Activated CD8-positive, alpha-beta T cell treated with anti-CD3 and anti-CD28 coated beads for 36 hours (primary cell): ENCODE data around the gene ITPR2. TPM values are rescaled to one million over a fixed set of nuclear protein-coding genes. Genes with fewer than 3 reads are reported as not detected.
A peak's percentile ranks its signal among the peaks of the same experiment; 100 is the strongest.
"Not testable (repeated sequence)": the region's sequence is repeated elsewhere in the genome, so short reads cannot be mapped to it uniquely, and the experiment has no call there.

Source experiments
- ATAC-seq: fragments of 200-7000 bp; cut with Tn5 transposase; one replicate; pipeline ENCODE4 v1.10.0; 2021; ENCODE audit warnings: mild to moderate bottlenecking, moderate library complexity
- CTCF ChIA-PET: fragments of 350-600 bp; sonication (Branson Sonifier 250); formaldehyde crosslinking; loops from one replicate; lab custom pipeline; 2021; ENCODE audit warnings: antibody characterized with exemption; lab: Charles Lee
- POLR2A ChIA-PET: fragments of 350-600 bp; sonication (Branson Sonifier 250); formaldehyde crosslinking; loops from one replicate; lab custom pipeline; 2021; ENCODE audit warnings: antibody characterized with exemption; lab: Charles Lee
- DNase-seq: peaks from one replicate; pipeline ENCODE4 v3.0.0-alpha.2; 2020
- H3K27ac Mint-ChIP-seq: one replicate; pipeline ENCODE4 v1.8.0; 2021; ENCODE audit warnings: mild to moderate bottlenecking, mixed read lengths
- H3K27me3 Mint-ChIP-seq: one replicate; pipeline ENCODE4 v1.8.0; 2021; ENCODE audit warnings: mixed read lengths
- H3K36me3 Mint-ChIP-seq: one replicate; pipeline ENCODE4 v1.8.0; 2021; ENCODE audit warnings: low read depth, mixed read lengths
- H3K4me1 Mint-ChIP-seq: one replicate; pipeline ENCODE4 v1.8.0; 2021; ENCODE audit warnings: low read depth, mixed read lengths
- H3K4me3 Mint-ChIP-seq: one replicate; pipeline ENCODE4 v1.8.0; 2021; ENCODE audit warnings: mild to moderate bottlenecking, moderate library complexity, mixed read lengths
- H3K9me3 Mint-ChIP-seq: one replicate; pipeline ENCODE4 v1.8.0; 2021; ENCODE audit warnings: mixed read lengths
- CTCF ChIP-seq: fragments of 200-600 bp; IDR thresholded peaks from one replicate; pipeline ENCODE4 v1.8.0; 2022; ENCODE audit warnings: antibody characterized with exemption, mild to moderate bottlenecking
- intact Hi-C: fragments of 100-400 bp; cut with micrococcal nuclease; formaldehyde crosslinking; loops from one replicate; pipeline ENCODE4 v1.10.0; 2022
- total RNA-seq, 2 experiments: library from RNA; stranded (reverse); gene quantifications; one replicate each; pipeline ENCODE4 v1.2.3, GENCODE V29; 2021

The ITPR2 gene
- total RNA-seq, 2 experiments from 2014 or later = 38.9 to 41.2 TPM

GRCh38 chr12:26735249-26735639, 97.8 kb downstream of the ITPR2 start:
- Mint-ChIP-seq H3K27ac (no peak overlapping the region), H3K4me3 (no peak overlapping the region), H3K4me1 (peaks cover 54% of the 10 kb centered on the region), H3K27me3 (no peaks in the 10 kb centered on the region), H3K9me3 (peaks cover 6% of the 10 kb centered on the region), H3K36me3 (peaks cover 24% of the 10 kb centered on the region)
- ATAC-seq (no peak), DNase-seq (no peak)
- no peak for TF ChIP-seq CTCF
- intact Hi-C loops = no loop called here
- CTCF ChIA-PET = interaction anchor here (1.1 to 1.3 kb wide), 2 partner anchors 13 to 97 kb away, joined by 3 read pairs; no protein-coding TSS in a partner anchor
- POLR2A ChIA-PET = no interaction called here

- CTCF ChIA-PET = interaction anchor here (1.0 kb wide), 1 partner anchor 98 kb away, joined by 3 read pairs; the partner anchor contains the start of gene ITPR2
- intact Hi-C loops = no loop called here
- Mint-ChIP-seq H3K27ac (no peak overlapping the region), H3K4me3 (no peak overlapping the region), H3K27me3 (no peaks in the 10 kb centered on the region), H3K9me3 (peaks cover 4% of the 10 kb centered on the region), H3K36me3 (peaks cover 25% of the 10 kb centered on the region), H3K4me1 (peaks cover 60% of the 10 kb centered on the region)
- POLR2A ChIA-PET = no interaction called here
- no peak for ATAC-seq
- no peak for TF ChIP-seq CTCF
- DNase-seq = no peak
Observed at GRCh38 chr12:26734510-26735248, 98.3 kb downstream of the ITPR2 start.

GRCh38 chr12:26732005-26732908, 100.7 kb downstream of the ITPR2 start:
- intact Hi-C loops = no loop called here
- H3K27ac Mint-ChIP-seq = peak overlapping the region; percentile 56
- peaks cover 76% of the 10 kb centered on the region for H3K4me1 Mint-ChIP-seq
- no peaks in the 10 kb centered on the region for H3K9me3 Mint-ChIP-seq
- ATAC-seq = peak; percentile 29
- ChIA-PET CTCF (interaction anchor here (0.8 to 1.3 kb wide), 3 partner anchors 8 to 101 kb away, joined by 3 to 4 read pairs (median 4); no protein-coding TSS in a partner anchor), POLR2A (no interaction called here)
- DNase-seq = no peak
- peaks cover 34% of the 10 kb centered on the region for H3K36me3 Mint-ChIP-seq
- no peak overlapping the region for H3K4me3 Mint-ChIP-seq
- no peaks in the 10 kb centered on the region for H3K27me3 Mint-ChIP-seq
- no peak for TF ChIP-seq CTCF

GRCh38 chr12:26730481-26731350, 102.3 kb downstream of the ITPR2 start:
- no peak for ATAC-seq
- peaks cover 81% of the 10 kb centered on the region for H3K4me1 Mint-ChIP-seq
- H3K9me3 Mint-ChIP-seq = no peaks in the 10 kb centered on the region
- CTCF ChIA-PET = interaction anchor here (1.0 to 1.2 kb wide), 4 partner anchors 15 to 155 kb away, joined by 3 to 5 read pairs (median 4); no protein-coding TSS in a partner anchor
- intact Hi-C loops = no loop called here
- H3K36me3 Mint-ChIP-seq = peaks cover 29% of the 10 kb centered on the region
- H3K27ac Mint-ChIP-seq = no peak overlapping the region
- no peak for DNase-seq
- POLR2A ChIA-PET = interaction anchor here (0.6 kb wide), 1 partner anchor 73 kb away, joined by 3 read pairs; no protein-coding TSS in a partner anchor
- H3K27me3 Mint-ChIP-seq = no peaks in the 10 kb centered on the region
- H3K4me3 Mint-ChIP-seq = no peak overlapping the region
- no peak for TF ChIP-seq CTCF

GRCh38 chr12:26729137-26729671, 103.8 kb downstream of the ITPR2 start:
- intact Hi-C loops = loop anchor here (2.0 kb wide), 1 partner anchor 20 kb away; no protein-coding TSS in a partner anchor
- not testable (repeated sequence) for H3K9me3 Mint-ChIP-seq, H3K4me3 Mint-ChIP-seq, DNase-seq, H3K27me3 Mint-ChIP-seq
- ChIA-PET CTCF (interaction anchor here (1.7 kb wide), 1 partner anchor 69 kb away, joined by 3 read pairs; no protein-coding TSS in a partner anchor), POLR2A (interaction anchor here (0.6 to 1.7 kb wide), 2 partner anchors 102 to 103 kb away, joined by 3 to 5 read pairs; no protein-coding TSS in a partner anchor)
- Mint-ChIP-seq H3K36me3 (peaks cover 31% of the 10 kb centered on the region), H3K4me1 (peaks cover 74% of the 10 kb centered on the region), H3K27ac (peak overlapping the region; percentile 63)
- ATAC-seq = peak; percentile 46
